HG02938 (cell line): ENCODE data around the gene ZMYND11.

Experiments
- ATAC-seq: cut with Tn5 transposase; IDR thresholded peaks from one replicate; pipeline ENCODE4 v1.9.1; 2021; ENCODE audit warnings: mild to moderate bottlenecking, moderate library complexity; ENCODE audit not compliant: unreplicated experiment

The ZMYND11 gene

DNA sequence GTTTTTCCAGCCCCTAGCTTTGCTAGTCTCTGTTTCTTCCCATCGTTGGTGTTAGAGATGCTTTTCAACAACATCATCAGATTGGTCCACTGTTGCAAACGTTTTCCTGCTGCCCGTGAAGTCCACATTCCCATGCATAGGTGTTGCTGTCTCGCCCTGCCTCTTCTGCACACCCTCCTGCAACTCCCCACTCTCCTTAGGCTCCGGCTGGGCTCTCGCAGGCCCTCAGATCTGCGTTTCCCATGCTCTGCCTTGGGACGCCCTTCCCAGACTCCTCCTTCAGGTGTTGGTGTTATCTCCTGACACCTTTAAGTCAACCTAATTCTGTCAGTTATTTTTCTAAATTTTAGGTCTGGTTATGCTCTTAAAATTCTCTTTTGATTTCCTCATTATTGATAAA lies 55.0 kb downstream of the ZMYND11 start:
- ATAC-seq = no peak

DNA sequence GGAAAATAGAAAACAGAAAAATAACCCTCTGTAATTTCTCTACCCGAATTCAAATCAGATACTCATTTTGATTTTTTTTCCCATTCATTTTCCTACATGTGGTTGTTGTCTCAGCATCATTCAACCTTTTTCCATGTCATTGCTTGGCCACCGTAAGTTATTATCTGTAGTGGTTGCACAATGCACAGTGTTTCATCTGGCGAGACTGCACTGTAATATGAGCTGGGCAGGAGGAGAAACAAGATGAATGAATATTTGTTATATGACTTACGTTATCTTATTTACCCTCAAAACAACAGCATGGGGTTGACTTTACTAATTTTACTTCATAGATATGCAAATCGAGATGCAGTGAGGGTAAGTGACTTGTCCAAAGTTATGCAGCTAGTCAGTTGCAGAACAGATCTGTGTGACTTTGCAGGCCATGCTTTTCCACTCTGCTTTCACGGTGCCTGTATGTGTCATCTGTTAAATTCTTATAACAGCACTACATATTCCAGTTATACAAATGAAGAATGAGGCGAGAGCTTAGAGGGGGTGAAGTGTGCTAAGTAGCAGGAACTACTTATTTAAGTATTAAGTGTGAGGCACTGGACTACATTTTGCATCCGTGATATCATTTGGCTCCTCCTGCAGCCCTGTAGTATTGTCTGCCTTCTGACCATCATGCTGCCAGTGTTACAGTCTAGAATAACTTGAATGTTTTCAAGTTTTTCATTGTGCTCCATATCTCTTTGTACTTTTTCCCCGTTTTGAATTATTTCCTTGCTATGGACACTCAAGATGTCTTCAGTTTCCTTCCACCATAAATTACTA lies 56.7 kb downstream of the ZMYND11 start:
- ATAC-seq = no peak

DNA sequence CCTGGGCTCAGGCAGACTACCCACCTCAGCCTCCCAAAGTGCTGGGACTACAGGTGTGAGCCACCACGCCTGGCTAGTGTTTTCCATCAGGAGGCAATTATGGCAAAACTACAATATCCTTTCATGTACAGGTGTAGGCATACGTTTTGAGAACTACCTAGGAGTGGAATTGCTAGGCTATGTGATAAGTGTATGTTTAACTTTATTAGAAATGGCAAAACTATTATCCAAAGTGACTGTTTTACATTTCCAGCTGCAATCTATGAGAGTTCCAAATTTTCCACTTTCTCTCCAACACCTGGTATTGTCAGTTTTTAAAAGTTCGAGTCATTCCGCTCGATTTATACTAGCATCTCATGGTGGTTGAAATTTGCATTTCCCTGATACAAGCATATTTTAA lies 59.0 kb downstream of the ZMYND11 start:
- ATAC-seq = no peak

DNA sequence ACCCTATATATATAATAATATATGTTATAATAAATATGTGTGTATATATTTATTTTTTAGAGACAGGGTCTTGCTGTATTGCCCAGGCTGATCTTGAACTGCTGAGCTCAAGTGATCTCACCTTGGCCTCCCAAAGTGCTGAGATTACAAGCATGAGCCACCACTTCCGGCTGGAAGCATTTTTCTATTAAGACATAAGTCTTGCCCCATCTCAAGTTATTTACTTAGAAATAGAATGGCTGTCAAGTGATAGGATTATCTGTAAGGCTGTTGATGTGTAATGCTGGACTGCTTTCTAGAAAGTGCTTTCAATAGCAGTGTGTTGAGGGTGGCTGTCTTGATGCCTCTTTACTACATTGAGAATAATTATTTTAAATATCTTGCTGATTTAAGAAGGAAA lies 65.2 kb downstream of the ZMYND11 start:
- ATAC-seq = no peak

DNA sequence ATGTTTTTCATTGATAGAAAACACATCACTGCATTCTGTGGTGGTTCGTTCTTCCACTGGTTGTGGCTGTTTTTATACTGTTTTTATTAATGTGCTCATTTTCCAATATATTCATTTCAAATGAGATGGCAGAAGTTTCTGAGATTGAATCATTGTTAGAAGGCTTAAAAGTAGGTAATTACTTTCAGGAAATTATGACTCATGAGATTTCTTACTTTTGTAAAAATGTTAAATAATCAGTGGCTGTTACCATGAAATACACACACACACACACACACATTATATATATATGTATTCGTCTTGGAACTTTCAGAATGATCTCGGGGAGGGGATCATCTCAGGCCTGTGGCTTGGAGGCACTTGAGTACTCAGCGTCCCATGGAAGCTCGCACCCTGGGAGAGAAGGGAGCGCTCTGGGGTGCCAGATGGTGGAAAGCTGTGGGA lies 66.1 kb downstream of the ZMYND11 start:
- ATAC-seq = no peak

DNA sequence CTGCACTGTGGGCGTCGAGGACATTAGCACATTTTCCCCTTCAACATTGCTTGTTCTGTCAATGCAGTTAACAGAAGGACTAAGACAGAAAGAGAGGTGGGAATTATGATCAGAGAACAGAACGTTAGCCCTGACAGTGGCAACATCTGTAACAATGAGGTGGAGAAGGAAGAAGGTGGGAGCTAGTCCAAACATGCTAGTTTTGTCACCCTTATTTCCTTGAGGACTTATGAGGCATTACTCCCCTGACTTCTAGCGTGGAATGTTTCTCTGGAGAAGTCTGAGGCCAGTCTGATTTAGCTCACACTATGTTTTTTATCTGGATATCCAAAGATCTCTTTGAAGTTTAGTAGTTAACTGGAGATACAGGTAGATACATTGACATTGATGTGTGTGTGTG lies 73.4 kb downstream of the ZMYND11 start:
- no peak for ATAC-seq

DNA sequence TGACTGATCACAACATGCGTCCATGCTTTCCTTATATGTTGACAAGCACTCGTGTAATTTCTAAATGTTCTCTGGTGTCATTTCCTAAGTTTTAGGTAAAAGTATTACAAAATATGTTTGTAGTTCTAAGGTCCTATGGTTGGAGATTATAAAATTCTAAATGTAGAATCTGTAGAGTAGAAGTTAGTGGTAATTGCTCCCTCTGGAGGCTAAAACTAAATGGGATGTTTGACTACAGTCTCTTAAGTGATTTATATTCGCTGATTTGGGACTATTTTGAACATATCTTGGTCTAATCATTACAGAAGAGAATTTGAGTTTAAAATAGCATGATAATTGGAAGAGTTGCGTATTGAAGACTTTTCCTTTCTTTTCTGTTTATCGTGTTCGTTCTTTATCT lies 74.1 kb downstream of the ZMYND11 start:
- ATAC-seq = no peak

DNA sequence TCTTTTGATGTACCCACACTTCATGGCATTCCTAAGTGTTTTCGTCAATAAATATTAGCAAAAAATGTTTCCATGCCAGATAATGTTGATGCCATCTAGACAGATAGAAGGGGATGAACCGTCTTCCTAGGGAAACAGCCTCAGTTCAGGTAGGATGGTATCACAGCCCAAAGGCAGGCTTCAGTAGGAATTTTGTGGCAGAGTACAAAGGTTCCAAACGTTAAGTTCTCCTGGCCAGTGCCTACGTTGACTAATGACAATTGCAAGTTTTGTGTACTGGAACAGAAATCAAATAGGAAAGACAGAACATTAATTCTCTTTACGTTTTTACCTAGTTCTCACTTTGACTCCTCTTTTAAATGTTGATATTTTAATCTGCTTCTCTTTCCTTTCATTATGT lies 75.0 kb downstream of the ZMYND11 start:
- ATAC-seq = no peak

DNA sequence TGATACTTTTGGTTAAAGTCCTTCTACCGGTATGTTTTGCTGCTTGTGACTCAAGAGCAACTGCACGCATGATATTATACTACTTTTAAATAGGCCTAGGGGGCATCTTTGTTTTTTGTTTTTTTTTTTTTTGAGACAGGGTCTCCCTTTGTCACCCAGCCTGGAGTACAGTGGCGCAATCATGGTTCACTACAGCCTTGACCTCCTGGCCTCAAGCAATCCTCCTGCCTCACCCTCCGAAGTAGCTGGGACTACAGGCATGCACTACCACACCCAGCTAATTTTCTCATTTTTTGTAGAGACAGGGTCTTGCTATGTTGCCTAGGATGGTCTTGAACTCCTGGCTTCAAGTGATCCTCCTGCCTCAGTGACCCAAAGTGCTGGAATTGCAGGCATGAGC lies 80.2 kb downstream of the ZMYND11 start:
- ATAC-seq = no peak

DNA sequence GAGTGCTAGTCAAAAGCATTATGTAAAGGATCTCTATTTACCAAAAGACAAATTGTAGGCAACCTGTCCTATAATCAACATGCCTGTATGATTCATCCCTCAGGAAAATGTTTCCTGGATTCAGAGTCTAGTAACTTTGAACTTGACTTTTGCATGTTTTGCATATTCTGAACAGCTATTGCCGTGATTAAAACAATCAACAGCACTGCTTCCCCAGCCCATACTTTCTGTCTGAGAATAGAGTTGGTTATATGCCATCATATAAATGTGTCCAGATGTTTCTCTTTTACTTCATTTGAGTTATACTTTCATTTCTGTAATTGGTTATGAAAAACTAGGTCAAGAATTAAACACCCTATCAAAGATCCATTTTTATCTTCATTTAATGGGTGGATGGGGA lies 83.5 kb downstream of the ZMYND11 start:
- ATAC-seq = no peak

DNA sequence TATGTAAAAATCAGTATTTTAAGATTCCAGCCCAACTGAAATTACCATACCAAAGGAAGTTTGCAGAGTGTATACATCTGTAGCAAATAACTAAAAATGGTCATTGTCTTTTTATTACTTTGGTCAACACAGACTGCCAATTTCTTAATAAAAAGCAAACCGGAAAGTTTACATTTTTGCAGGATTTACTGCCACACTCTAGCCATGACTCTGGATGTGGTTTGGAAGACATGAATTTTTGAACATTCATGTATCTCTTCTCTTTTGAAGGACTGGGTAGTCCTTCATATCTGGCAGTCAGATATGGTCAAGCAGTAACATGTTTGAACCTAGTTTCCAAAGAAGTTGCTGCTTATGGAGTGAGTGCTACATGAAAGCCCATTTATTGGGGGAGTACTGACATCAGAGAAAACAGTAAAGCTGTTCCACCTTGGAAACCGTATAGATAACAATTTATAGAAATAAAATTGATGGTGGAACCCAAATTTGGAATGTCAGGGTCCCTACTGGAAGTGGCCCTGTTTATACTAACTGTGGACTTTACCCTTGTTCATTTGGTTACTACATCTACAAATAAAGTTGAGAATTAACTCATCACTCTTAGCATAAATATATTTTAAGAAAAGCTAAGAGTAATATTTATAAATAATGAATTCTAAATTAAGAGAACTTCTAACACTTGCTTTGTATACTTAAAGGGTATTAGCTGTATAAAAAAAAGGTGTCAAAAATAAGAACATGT lies 84.6 kb downstream of the ZMYND11 start:
- ATAC-seq = no peak

DNA sequence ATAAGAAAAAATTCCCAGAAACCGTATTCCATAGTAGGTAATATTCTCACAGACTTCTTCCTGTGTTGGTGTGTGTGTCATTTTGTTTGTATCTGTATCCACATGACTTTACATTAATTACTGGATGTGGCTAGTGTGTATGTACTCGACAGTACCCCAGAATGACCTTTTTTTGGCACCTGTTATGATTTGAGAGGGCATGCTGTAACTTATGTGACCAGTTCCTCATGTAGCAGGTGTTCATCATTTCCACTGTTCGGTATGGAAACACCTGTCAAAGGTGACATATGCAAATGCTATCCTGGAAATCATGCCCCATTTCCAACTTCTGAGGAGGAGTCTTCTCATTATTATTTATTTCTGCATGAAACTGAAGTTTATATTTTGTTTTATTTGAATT lies 89.3 kb downstream of the ZMYND11 start:
- no peak for ATAC-seq

DNA sequence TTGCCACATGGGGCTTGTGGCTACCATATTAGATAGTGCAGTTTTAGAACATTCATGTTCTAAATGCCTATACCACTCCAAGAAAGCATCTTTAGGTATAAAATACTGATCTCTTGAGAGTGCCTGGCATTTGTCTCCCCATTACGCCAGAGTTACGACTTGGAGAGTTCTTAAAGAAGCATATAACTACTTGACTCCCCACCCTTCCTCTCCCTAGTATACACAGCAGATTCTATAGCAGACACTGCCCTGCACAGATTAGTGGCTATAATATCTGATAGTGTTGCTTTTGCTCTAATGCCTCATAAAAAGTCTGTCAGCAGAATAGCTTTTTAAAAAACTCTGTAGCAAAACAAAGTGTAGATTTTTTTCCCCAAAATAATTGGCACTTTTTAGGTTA lies 90.8 kb downstream of the ZMYND11 start:
- ATAC-seq = no peak

DNA sequence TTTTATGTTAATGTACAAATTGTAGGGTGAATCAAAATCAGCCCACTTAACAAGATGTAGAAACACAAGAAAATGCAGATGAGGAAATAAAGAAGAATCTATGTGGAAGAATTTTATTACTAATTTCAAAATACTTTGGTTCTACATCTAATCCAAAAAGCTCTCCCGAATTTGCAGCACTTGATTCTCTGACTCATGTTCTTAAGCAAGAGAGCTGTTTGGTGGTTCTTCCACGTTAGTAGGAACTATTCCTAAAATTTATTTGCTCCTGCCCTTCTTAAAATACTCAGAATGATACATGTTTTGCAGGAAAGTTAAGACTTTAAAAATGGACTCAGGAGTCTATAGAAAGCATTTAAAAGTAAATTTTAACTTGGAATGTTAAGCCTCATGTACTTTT lies 91.8 kb downstream of the ZMYND11 start:
- no peak for ATAC-seq

DNA sequence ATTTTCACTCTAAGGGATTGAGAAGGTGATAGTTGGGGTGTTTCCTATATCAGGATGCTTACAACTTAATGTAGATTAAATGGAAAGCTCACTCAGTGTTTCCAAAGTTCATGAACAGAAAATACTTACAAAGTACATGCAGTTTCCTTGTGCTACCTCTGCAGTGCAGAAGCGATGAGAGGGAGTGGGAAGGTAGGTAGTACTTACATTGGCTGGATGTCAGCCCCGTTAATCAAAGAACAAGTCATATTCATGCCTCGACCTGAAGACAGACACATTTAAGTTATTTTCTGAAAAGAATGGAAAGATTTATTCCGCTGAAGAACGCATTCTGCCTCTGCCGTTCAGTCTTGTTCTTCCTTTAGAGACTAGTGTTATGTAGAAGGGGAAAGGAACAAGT lies 93.1 kb downstream of the ZMYND11 start:
- ATAC-seq = no peak

DNA sequence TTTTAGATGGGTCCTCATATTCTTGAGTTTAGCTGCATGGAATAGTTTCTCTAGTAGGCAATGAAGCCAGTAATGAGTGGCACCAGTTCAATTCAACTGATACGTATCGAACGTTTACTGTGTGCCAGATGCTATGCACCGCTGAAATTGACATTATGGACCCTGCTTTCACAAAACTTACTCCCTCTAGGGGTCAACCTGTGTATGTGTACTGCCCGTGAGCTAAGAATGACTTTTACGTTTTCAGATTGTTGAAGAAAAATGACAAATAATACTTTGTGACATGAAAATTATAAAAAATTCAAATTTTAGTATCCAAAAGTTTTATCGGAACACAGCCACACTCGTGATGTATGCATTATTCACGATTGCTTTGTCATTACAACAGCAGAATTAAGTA lies 95.5 kb downstream of the ZMYND11 start:
- ATAC-seq = no peak

DNA sequence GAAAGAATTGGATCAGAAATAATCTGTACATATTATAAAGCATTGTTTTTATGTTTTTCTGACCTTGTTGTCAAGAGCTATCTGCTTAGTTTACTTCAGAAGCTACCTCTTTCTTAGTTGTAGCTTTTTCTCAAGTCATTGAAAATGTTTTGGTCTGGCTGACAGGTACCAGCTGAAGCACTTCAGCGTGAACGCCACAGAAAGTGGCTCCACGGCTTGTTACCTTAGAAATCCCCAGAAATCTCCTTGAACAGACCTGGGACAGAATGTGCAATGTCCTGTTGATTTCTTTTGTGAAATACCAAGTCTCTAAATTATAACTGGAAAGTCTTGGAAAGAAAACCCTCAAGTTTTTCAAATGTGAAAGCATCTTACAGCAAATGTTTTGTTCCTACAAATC lies 96.8 kb downstream of the ZMYND11 start:
- ATAC-seq = no peak

DNA sequence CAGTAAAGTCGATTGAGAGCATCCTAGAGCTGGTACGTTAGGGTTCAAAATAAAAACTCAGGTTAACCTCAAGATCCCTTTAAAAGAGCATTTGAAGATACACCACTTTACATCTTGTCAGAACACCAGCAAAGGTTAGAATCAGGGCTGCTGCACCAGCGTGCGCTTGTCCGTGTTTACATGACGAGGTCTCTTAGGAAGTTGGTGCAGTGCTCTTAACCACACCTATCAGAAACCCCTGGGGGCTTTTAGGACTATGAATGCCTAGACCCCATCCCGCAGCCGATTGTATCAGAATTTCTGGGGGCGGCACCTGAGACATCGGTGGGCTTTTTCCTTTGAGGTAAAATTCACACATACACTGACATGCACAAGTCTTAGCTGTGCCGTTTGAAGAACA lies 97.6 kb downstream of the ZMYND11 start:
- ATAC-seq = no peak

DNA sequence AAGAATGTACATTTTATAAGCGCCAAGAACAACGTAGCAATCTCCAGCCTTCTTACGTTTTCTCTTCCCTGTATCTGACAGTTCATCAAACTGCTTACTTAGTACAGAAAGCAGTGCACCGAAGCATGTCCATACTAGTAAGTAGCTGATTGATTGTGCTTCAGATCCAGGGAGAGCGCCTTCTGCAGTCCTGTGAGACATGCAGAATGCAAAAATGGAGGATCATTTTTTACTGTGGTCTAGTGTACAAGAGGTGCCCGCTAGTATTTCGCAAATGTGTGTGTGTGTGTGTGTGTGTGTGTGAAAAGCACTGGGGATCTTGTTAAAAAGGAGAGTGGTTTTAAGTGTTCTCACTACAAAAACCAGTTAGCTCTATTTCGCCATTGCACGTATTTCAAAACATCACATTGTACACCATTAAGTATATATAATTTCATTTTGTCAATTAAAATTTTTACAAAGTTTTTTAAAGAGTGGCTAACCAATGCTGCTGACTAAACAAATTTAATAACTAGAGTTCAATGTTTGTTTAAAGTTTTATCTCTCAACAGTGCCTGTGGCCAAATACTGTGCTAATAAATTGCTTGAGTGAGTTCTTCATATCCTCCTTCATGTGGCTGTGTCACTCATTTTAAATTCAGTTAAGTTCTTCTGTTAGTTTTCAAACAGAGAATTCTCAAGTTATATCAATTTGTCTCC lies 99.6 kb downstream of the ZMYND11 start:
- ATAC-seq = no peak

DNA sequence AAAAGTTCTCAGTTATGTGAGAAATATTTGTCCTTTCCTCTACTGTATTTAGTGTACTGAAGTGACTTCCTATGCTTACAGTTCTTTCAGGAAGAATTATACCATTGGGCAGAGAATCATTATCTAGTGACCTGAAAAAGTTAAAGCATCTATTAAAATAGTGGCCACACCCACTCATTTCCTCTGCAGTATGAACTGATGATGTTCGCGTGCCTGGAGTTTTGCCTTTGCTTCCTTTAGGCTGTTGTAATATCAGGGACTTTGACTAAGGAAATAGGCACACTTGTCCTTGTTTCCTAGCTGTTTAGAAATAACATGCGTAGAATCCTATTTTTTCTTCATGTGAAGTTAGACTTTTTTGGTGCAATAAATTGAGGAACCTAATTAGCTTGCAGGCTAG lies 100.7 kb downstream of the ZMYND11 start:
- ATAC-seq = no peak

DNA sequence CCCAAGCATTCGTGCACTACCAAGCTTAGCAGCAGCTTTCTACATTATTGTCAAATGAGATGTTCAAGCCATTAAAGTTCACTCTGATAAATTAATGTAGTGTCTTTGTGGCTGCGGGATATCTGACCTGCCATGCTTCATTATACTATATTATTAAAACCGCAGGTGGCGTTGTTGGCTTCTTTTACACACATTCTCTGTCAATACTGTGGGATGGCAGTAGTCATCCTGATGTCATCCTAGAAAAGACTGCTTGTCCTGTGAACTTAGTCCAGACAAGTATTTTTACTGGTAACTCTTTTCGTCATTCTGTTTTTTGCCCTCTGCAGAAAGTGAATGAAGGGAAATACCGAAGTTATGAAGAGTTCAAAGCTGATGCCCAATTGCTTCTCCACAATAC lies 103.9 kb downstream of the ZMYND11 start:
- ATAC-seq = no peak

DNA sequence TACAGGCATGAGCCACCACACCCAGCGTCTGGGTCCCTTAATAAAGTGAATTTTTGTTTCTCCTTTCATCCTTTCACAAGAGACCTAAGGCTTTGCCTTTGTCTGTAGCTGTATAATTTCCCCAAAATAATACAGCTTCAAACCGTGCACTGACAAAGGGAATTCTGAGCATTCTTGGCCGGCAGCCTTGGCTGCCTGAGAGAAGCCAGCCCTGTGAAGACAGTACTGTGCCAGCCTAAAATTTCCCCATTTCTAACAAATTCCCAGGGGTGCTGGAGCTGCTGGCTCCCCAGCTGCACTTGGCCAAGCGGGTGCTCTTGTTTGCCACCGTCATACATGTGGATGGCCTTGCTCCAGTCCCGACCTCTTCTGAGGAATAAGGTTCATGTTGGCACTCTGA lies 106.2 kb downstream of the ZMYND11 start:
- no peak for ATAC-seq
